Measurements from ENCODE around the gene DOCK2. TPM values are rescaled to one million over a fixed set of nuclear protein-coding genes. Genes with fewer than 3 reads are reported as not detected.

DOCK2 gene
- total RNA-seq, 1 donor from 2014 or later: 4.2 TPM

DNA sequence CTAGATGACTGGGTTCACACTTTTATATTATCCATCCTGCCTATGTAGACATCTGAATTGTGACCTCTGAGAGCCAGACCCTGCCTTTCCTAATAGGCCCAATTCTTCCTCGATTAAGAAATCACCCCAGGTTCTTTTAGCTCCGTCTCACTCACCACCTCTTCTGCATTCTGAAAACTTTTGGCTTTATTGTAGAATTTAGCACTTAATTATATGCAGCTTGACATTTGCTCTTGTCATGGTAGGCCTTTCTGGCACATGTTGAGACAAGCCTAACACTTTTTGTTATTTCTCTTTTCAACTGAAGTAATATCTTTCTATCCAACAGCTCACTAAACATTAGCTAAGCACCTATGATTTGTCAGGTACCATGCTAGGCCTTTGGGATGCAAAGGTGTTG is 180.0 kb downstream of the DOCK2 start:
- H3K27ac ChIP-seq (replicated peaks): no peak overlapping the region
- H3K9me3 ChIP-seq (replicated peaks): peaks cover 5% of the 10 kb centered on the region
- TF ChIP-seq CTCF (IDR thresholded peaks at IDR 0.05; ENCODE audit: borderline replicate concordance): no peak
- peaks cover 8% of the 10 kb centered on the region for H3K27me3 ChIP-seq (ENCODE audit: low read depth)
- H3K36me3 ChIP-seq: no peaks in the 10 kb centered on the region
- no peaks in the 10 kb centered on the region for H3K4me1 ChIP-seq
- intact Hi-C loops (cut with micrococcal nuclease): no loop called here
- H3K4me3 ChIP-seq: no peak overlapping the region
- DNase-seq: no peak

GRCh38 chr5:169826618-169827017 is 189.5 kb downstream of the DOCK2 start:
- intact Hi-C loops (cut with micrococcal nuclease): no loop called here
- H3K9me3 ChIP-seq (replicated peaks): no peaks in the 10 kb centered on the region
- no peak for DNase-seq
- H3K27ac ChIP-seq (replicated peaks): no peak overlapping the region
- TF ChIP-seq CTCF (IDR thresholded peaks at IDR 0.05; ENCODE audit: borderline replicate concordance): no peak
- H3K4me1 ChIP-seq: no peaks in the 10 kb centered on the region
- H3K36me3 ChIP-seq: no peaks in the 10 kb centered on the region
- no peak overlapping the region for H3K4me3 ChIP-seq
- H3K27me3 ChIP-seq (ENCODE audit: low read depth): no peaks in the 10 kb centered on the region

GRCh38 chr5:169827769-169828168 is 190.7 kb downstream of the DOCK2 start:
- intact Hi-C loops (cut with micrococcal nuclease): no loop called here

DNA sequence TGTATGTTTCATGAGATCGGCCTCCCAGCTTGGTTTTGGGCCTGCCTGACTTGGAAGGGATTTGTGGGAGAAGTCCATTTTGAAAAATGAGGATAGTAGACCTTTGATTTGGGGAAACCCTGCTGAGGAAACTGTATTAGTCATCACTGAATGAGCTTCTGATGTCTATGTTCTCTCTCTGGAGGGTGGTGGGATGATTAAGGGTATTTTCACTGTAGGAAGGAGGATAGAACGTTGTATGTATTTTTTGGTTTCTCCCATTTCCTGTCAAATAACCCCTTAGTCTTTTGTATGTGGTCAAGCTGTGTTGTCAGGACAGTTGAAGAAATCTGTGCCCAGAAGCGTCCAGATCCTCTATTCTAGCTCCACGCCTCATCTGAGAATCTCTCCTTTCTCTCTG is 191.3 kb downstream of the DOCK2 start:
- H3K4me1 ChIP-seq: no peaks in the 10 kb centered on the region
- no peak overlapping the region for H3K4me3 ChIP-seq
- no peak for TF ChIP-seq CTCF (IDR thresholded peaks at IDR 0.05; ENCODE audit: borderline replicate concordance)
- H3K36me3 ChIP-seq: no peaks in the 10 kb centered on the region
- no peak overlapping the region for H3K27ac ChIP-seq (replicated peaks)
- H3K9me3 ChIP-seq (replicated peaks): no peaks in the 10 kb centered on the region
- no peaks in the 10 kb centered on the region for H3K27me3 ChIP-seq (ENCODE audit: low read depth)
- intact Hi-C loops (cut with micrococcal nuclease): no loop called here
- no peak for DNase-seq

More at GRCh38 chr5:169827769-169828168, 190.7 kb downstream of the DOCK2 start:
- Histone ChIP-seq H3K4me1 (no peaks in the 10 kb centered on the region), H3K9me3 (replicated peaks) (no peaks in the 10 kb centered on the region), H3K4me3 (no peak overlapping the region), H3K27me3 (ENCODE audit: low read depth) (no peaks in the 10 kb centered on the region), H3K36me3 (no peaks in the 10 kb centered on the region), H3K27ac (replicated peaks) (no peak overlapping the region)
- no peak for DNase-seq
- TF ChIP-seq CTCF (IDR thresholded peaks at IDR 0.05; ENCODE audit: borderline replicate concordance): no peak

GRCh38 chr5:169831331-169831730 is 194.3 kb downstream of the DOCK2 start:
- no peaks in the 10 kb centered on the region for H3K4me1 ChIP-seq
- DNase-seq: no peak
- TF ChIP-seq CTCF (IDR thresholded peaks at IDR 0.05; ENCODE audit: borderline replicate concordance): no peak
- H3K9me3 ChIP-seq (replicated peaks): no peaks in the 10 kb centered on the region
- H3K27me3 ChIP-seq (ENCODE audit: low read depth): no peaks in the 10 kb centered on the region
- H3K36me3 ChIP-seq: no peaks in the 10 kb centered on the region
- intact Hi-C loops (cut with micrococcal nuclease): no loop called here
- H3K27ac ChIP-seq (replicated peaks): no peak overlapping the region
- no peak overlapping the region for H3K4me3 ChIP-seq

GRCh38 chr5:169832304-169832703 is 195.2 kb downstream of the DOCK2 start:
- H3K27ac ChIP-seq (replicated peaks): no peak overlapping the region
- H3K9me3 ChIP-seq (replicated peaks): no peaks in the 10 kb centered on the region
- H3K4me3 ChIP-seq: no peak overlapping the region
- no peaks in the 10 kb centered on the region for H3K27me3 ChIP-seq (ENCODE audit: low read depth)
- no peak for TF ChIP-seq CTCF (IDR thresholded peaks at IDR 0.05; ENCODE audit: borderline replicate concordance)
- no peak for DNase-seq
- no peaks in the 10 kb centered on the region for H3K4me1 ChIP-seq
- intact Hi-C loops (cut with micrococcal nuclease): no loop called here
- H3K36me3 ChIP-seq: no peaks in the 10 kb centered on the region

Measured in left ventricle myocardium inferior (tissue), 1 donor.